ENCODE results near the gene RAP1GAP2.
"Not testable (repeated sequence)": the region's sequence is repeated elsewhere in the genome, so short reads cannot be mapped to it uniquely, and the experiment has no call there.

The RAP1GAP2 gene

GRCh38 chr17:2971851-2972250, 175.6 kb downstream of the RAP1GAP2 start:
- no peak for DNase-seq (ENCODE audit: low read depth)

- no peak for DNase-seq (ENCODE audit: low read depth)
Observed at GRCh38 chr17:2972749-2973148, 176.5 kb downstream of the RAP1GAP2 start.

DNA sequence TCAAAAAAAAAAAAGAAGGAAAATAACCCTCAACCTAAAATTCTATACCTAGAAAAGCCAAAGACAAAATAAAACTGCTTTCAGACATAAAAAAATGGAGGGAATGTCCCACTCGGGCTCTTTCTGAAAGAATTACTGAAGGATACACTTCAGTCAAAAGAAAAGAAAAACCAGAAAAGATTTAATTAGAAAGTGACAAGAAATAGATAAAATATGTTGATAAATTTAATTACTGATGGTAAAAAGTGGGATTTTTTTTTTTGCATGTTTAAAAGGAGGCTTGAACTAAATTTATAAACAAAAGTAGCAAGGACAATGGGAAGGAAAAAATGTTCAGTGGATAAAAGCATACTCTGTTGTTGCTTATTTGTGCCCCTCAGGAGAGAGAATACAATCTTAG, 178.1 kb downstream of the RAP1GAP2 start:
- no peak for DNase-seq (ENCODE audit: low read depth)

DNA sequence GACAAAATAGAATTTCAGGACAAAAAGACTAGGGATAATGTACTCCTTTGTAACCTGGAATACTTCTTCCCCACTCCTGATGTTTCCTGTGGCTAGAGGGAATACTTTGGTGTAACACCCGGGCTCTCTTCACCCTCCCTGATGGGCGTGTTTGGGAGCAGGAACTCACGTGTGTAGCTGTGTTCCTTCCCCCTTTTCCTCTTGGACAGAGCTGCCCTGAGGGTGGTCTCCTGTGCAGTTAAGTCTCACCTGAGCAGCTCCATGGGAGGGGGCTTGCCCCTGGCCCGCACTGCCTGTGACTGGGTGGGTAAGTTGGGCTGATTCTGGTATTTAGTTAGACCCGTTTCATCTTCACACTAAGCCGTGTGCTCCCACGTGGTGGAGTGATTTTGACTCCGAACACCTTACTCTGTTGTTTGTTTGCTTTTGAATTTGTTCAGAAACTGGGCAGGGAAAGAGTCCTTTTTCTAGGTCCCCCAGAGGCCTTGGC, 179.3 kb downstream of the RAP1GAP2 start:
- no peak for DNase-seq (ENCODE audit: low read depth)

GRCh38 chr17:2977157-2977556, 180.9 kb downstream of the RAP1GAP2 start:
- no peak for DNase-seq (ENCODE audit: low read depth)

DNA sequence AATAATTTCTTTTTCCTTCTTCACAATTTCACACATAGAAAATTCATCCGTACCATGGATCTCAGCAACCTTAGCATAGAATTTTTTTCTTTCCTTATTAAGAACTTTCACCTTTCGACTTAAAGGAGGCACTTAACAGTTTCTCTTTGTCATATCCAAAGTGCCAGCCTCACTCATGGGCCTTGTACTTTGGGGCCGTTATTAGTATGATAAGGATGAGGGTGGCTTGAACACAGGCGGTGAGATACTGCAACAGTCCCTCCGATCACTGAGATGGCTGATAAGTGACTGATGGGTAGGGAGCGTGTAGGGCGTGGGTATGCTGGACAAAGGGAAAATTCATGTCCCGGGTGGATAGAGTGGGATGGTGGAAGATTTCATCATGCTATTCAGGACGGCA, 181.9 kb downstream of the RAP1GAP2 start:
- no peak for DNase-seq (ENCODE audit: low read depth)

DNA sequence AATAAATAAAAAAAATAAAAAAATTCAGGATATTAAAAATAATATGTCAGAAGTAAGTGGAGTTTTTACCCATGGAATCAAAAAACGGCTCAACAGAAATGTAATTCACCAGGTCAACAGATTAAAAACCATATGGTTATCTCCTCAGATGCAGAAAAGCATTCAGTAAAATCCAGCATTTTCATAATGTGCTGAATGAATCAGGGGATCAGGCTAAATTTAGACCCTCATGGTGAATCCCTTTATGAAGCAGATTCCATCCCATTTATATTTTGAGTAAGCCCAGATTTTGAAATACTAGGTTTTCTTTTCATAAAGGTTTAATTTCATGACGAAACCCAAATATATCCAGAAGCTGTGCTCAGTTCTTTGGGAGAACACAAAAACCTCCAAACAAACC, 182.8 kb downstream of the RAP1GAP2 start:
- DNase-seq (ENCODE audit: low read depth): no peak

- DNase-seq (ENCODE audit: low read depth): no peak
Observed at GRCh38 chr17:2980211-2980903, 184.1 kb downstream of the RAP1GAP2 start.

- DNase-seq (ENCODE audit: low read depth): no peak
Observed at GRCh38 chr17:2980904-2981246, 184.6 kb downstream of the RAP1GAP2 start.

- no peak for DNase-seq (ENCODE audit: low read depth)
Observed at GRCh38 chr17:2981325-2981724, 185.1 kb downstream of the RAP1GAP2 start.

- DNase-seq (ENCODE audit: low read depth): no peak
Observed at GRCh38 chr17:2982854-2983253, 186.6 kb downstream of the RAP1GAP2 start.

- no peak for DNase-seq (ENCODE audit: low read depth)
Observed at GRCh38 chr17:2983255-2983654, 187.0 kb downstream of the RAP1GAP2 start.

- DNase-seq (ENCODE audit: low read depth): no peak
Observed at GRCh38 chr17:2985318-2985717, 189.1 kb downstream of the RAP1GAP2 start.

GRCh38 chr17:2986925-2987324, 190.7 kb downstream of the RAP1GAP2 start:
- no peak for DNase-seq (ENCODE audit: low read depth)

GRCh38 chr17:2989396-2989795, 193.2 kb downstream of the RAP1GAP2 start:
- not testable (repeated sequence) for DNase-seq (ENCODE audit: low read depth)

- no peak for DNase-seq (ENCODE audit: low read depth)
Observed at GRCh38 chr17:2989855-2990254, 193.6 kb downstream of the RAP1GAP2 start.

DNA sequence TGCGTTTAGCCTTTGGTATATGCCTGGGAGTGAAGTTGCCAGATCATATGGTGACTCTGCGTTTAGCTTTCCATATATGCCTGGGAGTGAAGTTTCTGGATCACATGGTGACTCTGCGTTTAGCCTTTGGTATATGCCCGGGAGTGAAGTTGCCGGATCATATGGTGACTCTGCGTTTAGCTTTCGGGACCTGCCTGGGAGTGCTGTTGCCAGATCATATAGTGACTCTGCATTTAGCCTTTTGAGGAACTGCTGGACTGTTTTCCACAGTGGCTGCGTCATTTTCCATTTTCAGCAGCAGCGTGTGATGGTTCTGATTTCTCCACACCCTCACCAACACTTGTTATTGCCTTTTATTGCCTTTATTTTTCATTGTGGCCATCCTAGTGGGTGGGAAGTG, 194.2 kb downstream of the RAP1GAP2 start:
- DNase-seq (ENCODE audit: low read depth): no peak

DNA sequence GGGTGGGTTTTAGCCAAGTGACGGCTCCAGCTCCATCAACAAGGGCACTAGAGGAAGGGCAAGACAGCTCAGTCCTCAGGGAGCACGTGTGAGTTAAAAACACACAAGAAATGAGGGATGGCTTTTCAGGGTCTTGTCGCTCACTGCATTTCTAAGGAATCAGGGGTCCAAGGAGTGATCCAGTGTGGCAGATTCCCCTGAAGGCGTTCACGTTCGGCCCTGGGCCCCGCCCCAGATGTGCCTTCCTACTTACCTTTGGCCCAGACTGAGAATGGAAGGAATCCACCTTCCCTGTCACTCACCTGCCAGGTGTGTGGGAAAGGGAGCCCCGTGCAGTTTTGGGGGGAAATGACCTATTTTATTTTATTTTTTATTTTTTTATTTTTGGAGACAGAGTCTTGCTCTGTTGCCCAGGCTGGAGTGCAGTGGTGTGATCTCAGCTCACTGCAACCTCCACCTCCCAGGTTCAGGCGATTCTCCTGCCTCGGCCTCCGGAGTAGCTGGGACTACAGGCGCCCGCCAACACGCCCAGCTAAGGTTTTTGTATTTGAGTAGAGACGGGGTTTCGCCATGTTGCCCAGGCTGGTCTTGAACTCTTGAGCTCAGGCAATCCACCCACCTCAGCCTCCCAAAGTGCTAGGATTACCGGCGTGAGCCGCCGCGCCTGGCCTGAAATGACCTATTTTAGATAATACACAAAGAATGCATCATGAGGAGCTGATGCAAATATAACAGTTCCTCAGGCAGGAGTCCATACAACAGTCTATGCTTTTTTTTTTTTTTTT, 195.3 kb downstream of the RAP1GAP2 start:
- not testable (repeated sequence) for DNase-seq (ENCODE audit: low read depth)

GRCh38 chr17:2994441-2994840, 198.2 kb downstream of the RAP1GAP2 start:
- no peak for DNase-seq (ENCODE audit: low read depth)

- DNase-seq (ENCODE audit: low read depth): no peak
Observed at GRCh38 chr17:2995377-2995776, 199.1 kb downstream of the RAP1GAP2 start.

DNA sequence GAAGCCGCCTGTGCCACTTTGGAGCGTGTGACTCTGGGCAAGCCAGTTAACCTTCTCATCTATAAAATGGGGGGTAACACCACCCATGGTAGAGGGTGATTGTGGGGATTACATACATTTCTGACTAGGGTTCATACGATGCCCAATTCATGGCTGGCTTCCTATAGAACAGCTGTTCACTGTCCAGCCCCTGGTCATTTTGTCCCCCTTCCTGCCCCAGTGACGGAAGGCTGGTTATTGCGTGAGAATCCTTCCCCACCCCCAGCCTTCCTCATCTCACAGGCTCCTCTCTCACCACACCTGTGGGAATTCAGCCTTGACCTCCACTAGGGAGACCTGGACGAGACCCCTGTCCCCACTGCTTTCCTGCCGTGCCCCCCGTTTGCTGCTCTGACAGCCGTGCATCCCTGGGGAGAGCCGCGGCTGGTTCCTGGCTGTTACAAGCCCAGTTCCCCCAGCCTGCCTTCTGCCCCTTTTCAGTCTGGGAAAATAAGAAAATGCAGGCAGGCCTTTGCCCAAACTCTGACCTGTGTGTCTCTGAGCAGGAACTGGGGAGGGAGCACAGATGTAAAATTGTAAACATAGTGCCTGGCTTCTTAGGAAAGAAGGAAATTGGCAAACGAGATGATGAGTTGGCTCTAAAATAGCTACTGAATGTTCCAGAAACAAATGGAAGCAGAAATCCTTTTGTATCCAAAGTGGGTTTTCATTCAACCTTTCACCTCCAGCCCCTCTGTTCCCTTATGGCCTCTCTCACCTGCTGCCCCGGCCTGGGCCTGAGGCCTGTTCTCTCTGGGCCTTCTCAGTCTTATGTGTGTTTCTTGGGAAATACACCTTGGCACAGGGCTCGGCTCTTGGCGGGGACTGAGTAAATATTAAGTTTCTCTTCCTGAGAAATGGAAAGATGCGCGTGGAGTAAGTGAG, 199.9 kb downstream of the RAP1GAP2 start:
- DNase-seq (ENCODE audit: low read depth): no peak

Measured in stimulated activated CD8-positive, alpha-beta memory T cell treated with anti-CD3 and anti-CD28 coated beads, Interleukin-15, amount 100 ng/mL, for 1 hour (primary cell).